Measurements from ENCODE around the gene ZMYM4.

- TF ChIP-seq CTCF (IDR thresholded peaks at IDR 0.05) (no peak), POLR2AphosphoS5 (IDR thresholded peaks at IDR 0.05) (no peak), EP300 (IDR thresholded peaks at IDR 0.05) (no peak)
Observed at GRCh38 chr1:35345439-35345981, 77.0 kb downstream of the ZMYM4 start.
